Activated naive CD8-positive, alpha-beta T cell (primary cell): ENCODE measurements around the gene HMCN1.

Experiments
- H3K27ac Mint-ChIP-seq: one replicate; pipeline ENCODE4 v1.8.0; 2021; ENCODE audit warnings: mixed read lengths
- H3K27me3 Mint-ChIP-seq: one replicate; pipeline ENCODE4 v1.8.0; 2021; ENCODE audit warnings: mixed read lengths
- H3K36me3 Mint-ChIP-seq: one replicate; pipeline ENCODE4 v1.8.0; 2021; ENCODE audit warnings: mixed read lengths
- H3K4me1 Mint-ChIP-seq: one replicate; pipeline ENCODE4 v1.8.0; 2021; ENCODE audit warnings: low read depth, mixed read lengths
- H3K4me3 Mint-ChIP-seq: one replicate; pipeline ENCODE4 v1.8.0; 2021; ENCODE audit warnings: mild to moderate bottlenecking, mixed read lengths
- H3K9me3 Mint-ChIP-seq: one replicate; pipeline ENCODE4 v1.8.0; 2021; ENCODE audit warnings: low read depth, mixed read lengths

HMCN1 gene

DNA sequence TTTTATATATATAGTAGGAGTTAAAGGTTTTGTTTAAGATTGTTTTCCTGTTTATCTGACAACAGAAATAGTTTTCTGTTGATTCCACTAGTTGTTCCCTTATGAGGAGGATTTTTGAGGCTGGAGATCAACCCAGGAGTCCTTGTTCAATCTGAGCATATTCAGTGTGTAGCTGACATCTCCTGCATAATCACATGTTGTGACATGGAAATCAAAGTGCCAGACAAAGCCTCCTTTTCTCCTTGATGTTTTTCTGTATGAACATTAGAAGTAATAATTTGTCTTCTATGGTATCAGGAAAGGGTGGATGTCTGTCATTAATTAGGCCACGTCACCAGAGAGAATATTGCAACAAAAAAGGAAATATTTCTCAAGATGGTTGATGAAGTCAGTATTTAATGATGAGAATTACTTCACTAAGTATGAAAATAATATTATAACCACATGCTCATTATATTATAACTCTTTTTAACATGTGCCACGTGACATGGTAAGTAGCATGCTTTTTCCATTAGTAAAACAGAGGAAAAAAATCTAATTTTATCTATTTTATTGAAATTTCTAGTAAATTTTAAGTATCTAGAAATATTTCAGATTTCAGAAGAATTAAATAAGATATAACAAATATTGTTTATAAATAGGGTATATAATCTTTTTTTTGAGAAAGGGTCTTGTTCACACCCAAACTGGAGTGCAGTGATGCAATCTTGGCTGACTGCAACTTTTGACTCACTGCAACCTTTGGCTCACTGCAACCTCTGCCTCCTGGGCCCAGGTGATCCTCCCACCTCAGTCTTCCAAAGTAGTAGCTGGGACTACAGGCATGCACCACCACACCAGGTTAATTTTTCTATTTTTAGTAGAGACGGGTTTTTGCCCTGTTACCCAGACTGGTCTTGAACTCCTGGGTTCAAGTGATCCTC, 223.5 kb downstream of the HMCN1 start:
- Mint-ChIP-seq H3K4me3 (no peak overlapping the region), H3K27me3 (peaks cover 8% of the 10 kb centered on the region), H3K27ac (no peak overlapping the region), H3K36me3 (no peaks in the 10 kb centered on the region), H3K4me1 (no peaks in the 10 kb centered on the region), H3K9me3 (no peaks in the 10 kb centered on the region)

DNA sequence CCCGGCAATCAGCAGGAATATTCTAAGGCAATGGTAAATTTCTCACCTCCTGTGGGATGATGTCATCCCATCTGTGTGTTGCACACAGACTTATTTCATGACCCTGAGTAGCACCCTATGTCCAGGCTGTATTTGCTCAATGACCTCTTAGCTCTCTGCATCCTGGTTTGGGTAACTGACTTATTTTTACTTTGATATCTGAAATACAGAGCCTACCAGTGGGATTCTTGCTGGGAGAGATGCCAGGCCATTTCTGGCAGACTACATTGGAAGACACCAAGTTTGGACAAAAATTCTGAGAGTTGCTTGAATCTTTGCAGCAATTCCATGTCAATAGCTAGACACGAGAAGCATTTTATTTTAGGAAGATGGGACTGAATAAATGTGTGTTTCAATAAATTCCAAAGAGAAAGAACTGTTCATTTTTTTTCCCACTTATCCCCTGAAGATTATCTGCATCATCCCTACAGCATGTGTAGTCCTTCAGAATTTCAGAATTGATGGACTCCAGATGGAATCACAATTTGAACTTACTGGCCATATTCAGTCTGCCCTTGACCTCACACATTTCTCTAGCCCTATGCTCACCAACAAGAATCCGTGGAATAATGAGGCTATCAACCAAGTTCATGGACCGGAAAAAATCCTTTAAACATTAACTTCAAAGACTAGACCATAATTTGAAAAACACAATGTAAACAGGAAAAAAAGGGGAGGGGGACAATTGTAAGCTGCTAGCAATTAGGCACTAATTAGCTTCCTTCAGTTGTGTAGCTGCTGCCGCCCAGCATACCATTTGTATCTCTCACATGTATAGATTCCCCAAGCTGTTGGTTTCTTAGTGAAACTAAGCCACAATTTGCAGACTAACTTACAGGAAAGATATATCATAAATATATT, 226.5 kb downstream of the HMCN1 start:
- Mint-ChIP-seq H3K27ac (no peak overlapping the region), H3K4me1 (no peaks in the 10 kb centered on the region), H3K36me3 (no peaks in the 10 kb centered on the region), H3K9me3 (no peaks in the 10 kb centered on the region), H3K4me3 (no peak overlapping the region), H3K27me3 (peaks cover 10% of the 10 kb centered on the region)

DNA sequence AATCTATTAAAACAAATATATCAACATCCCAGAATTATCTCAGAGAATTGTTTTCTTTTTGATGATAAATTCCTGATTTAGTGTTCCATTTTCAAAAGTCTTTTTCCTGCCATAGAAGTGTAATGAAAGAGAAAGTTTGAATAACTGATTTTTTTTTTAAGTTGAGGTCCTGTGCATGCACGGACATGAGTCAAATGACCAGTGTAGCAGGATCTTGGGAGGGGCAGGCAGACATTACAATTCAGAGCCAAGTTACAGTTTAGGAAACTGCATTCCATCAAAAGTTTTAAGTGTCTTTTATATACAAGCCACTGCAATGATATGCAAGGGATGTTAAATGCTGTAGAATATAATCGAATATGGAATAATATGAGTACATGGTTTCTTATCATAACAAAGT, 227.5 kb downstream of the HMCN1 start:
- no peak overlapping the region for H3K4me3 Mint-ChIP-seq
- no peaks in the 10 kb centered on the region for H3K4me1 Mint-ChIP-seq
- H3K36me3 Mint-ChIP-seq, result no peaks in the 10 kb centered on the region
- H3K27me3 Mint-ChIP-seq, result peaks cover 10% of the 10 kb centered on the region
- H3K9me3 Mint-ChIP-seq, result no peaks in the 10 kb centered on the region
- H3K27ac Mint-ChIP-seq, result no peak overlapping the region

DNA sequence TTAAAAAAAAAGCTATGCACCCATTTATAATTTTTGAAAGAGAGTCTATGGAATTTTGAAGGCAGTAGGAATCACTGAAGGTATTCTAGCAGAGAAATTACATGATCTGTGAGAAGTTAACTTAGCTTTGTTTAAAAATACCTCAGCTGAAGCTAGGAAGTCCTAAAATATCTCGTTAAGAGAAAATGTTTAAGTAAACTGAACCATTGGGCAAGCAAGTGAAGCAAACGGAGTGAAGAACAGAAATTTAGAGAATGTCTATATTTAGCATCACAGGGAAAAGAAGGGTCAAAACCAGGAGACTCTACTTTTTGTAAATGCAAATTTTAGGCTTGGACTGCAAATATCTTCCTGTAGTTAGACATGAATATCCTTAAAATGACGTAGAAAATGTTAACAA, 230.8 kb downstream of the HMCN1 start:
- H3K27me3 Mint-ChIP-seq, result peaks cover 12% of the 10 kb centered on the region
- H3K4me3 Mint-ChIP-seq, result no peak overlapping the region
- H3K27ac Mint-ChIP-seq, result no peak overlapping the region
- H3K9me3 Mint-ChIP-seq, result no peaks in the 10 kb centered on the region
- H3K36me3 Mint-ChIP-seq, result no peaks in the 10 kb centered on the region
- H3K4me1 Mint-ChIP-seq, result no peaks in the 10 kb centered on the region

DNA sequence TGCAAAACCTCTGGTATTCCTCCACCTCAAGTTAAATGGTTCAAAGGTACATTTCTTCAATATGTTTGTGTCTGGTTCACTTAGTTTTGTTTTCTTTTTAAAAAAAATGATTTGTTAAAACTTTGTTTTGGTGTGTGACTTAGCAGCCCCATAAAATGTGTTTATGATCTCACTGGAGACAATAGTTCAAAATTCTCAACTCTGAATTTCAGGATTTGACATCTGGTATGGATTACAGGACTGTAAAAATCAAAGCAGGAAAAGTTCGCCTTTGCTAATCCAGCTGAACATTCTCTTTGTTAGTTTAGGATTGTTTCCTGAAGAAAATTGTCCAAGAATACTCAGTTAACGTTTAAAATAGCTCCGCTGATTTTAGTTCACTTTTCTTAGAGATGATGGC, 231.7 kb downstream of the HMCN1 start:
- Mint-ChIP-seq H3K27me3 (peaks cover 10% of the 10 kb centered on the region), H3K4me3 (no peak overlapping the region), H3K4me1 (no peaks in the 10 kb centered on the region)

DNA sequence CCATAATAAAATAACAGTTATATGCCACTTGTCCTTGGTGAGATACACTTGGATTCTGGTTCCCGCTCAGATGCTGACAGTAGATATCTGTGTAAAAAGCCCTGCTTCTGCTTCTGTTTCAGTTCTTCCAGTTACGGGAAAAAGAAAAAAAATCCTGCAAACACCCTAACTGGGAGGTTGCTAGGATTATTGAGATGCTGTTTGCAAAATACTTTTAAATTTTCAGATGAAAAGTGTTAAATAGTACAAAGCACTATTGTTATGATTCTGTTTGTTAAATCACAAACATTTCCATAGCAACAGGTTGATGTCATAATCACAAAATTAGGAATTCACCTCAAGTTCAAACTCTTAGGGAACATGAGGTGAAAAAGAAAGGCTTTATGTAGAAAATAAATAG, 232.3 kb downstream of the HMCN1 start:
- peaks cover 10% of the 10 kb centered on the region for H3K27me3 Mint-ChIP-seq

More for the DNA sequence above, 231.7 kb downstream of the HMCN1 start:
- H3K27ac Mint-ChIP-seq, result no peak overlapping the region
- H3K36me3 Mint-ChIP-seq, result no peaks in the 10 kb centered on the region
- no peaks in the 10 kb centered on the region for H3K9me3 Mint-ChIP-seq

DNA sequence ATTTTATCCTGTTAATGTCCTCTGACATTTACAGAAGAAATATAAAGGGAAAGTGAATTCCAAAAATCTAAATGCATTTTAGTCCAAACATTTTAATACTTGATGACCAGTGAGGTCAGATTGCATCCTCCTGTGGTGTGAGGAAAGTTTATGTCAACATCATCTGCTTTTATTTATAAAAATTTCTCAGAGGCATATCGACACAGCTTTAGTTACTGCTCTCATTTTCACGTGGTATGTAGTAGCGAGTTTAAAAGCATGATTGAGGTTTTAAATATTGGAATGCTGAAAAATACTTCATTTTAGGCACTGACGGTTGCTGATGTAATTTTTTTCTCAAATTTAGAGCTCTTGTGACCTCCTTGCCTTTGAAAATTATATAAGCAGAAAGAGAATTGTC, 234.8 kb downstream of the HMCN1 start:
- H3K4me3 Mint-ChIP-seq, result no peak overlapping the region
- H3K27ac Mint-ChIP-seq, result no peak overlapping the region
- peaks cover 4% of the 10 kb centered on the region for H3K27me3 Mint-ChIP-seq
- no peaks in the 10 kb centered on the region for H3K9me3 Mint-ChIP-seq
- H3K4me1 Mint-ChIP-seq, result no peaks in the 10 kb centered on the region
- no peaks in the 10 kb centered on the region for H3K36me3 Mint-ChIP-seq

More for the DNA sequence above, 232.3 kb downstream of the HMCN1 start:
- Mint-ChIP-seq H3K27ac (no peak overlapping the region), H3K36me3 (no peaks in the 10 kb centered on the region), H3K4me1 (no peaks in the 10 kb centered on the region), H3K4me3 (no peak overlapping the region), H3K9me3 (no peaks in the 10 kb centered on the region)

DNA sequence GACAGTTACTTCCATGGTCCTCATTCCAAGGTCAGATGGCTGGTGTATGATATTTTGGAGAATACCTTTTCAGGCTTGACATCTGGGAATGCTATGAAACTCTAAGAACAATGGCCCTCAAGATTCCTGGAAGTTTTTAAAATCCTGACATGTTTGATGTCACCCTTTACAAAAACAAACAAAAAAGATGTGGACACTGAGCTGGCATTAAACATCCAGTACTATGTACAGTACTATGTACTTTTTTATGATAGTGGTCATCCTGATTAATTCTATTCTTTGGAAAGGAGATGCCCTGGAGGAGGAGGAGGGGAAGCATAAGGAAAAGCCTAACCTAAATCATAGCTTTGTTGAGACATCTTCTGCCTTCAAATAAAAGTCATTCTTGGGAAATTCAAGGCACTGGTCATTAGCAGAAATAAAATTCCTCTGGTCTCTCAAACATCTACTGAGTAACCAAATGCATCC, 235.4 kb downstream of the HMCN1 start:
- Mint-ChIP-seq H3K9me3 (no peaks in the 10 kb centered on the region), H3K4me1 (no peaks in the 10 kb centered on the region), H3K4me3 (no peak overlapping the region), H3K36me3 (no peaks in the 10 kb centered on the region), H3K27ac (no peak overlapping the region), H3K27me3 (peaks cover 2% of the 10 kb centered on the region)

DNA sequence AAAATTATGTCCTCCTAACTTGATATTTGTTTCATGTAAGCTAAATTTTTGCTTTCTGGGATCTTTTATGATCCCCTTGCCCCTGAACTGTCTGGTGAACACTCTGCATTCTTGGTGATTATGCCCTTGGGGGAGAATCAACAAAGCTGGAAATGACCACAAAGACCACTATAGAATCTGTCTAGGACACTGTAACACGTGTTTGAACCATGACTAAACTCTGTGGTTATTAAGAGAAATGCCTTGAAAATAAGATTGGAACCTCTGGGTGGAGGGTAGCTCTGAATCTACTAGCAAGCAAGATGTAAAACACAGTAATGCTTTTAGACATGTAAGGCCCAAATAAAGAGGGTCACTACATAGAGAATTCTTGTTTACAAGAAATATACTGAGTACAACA, 237.5 kb downstream of the HMCN1 start:
- Mint-ChIP-seq H3K4me3 (no peak overlapping the region), H3K4me1 (no peaks in the 10 kb centered on the region), H3K36me3 (no peaks in the 10 kb centered on the region), H3K9me3 (no peaks in the 10 kb centered on the region), H3K27ac (no peak overlapping the region), H3K27me3 (peaks cover 2% of the 10 kb centered on the region)

DNA sequence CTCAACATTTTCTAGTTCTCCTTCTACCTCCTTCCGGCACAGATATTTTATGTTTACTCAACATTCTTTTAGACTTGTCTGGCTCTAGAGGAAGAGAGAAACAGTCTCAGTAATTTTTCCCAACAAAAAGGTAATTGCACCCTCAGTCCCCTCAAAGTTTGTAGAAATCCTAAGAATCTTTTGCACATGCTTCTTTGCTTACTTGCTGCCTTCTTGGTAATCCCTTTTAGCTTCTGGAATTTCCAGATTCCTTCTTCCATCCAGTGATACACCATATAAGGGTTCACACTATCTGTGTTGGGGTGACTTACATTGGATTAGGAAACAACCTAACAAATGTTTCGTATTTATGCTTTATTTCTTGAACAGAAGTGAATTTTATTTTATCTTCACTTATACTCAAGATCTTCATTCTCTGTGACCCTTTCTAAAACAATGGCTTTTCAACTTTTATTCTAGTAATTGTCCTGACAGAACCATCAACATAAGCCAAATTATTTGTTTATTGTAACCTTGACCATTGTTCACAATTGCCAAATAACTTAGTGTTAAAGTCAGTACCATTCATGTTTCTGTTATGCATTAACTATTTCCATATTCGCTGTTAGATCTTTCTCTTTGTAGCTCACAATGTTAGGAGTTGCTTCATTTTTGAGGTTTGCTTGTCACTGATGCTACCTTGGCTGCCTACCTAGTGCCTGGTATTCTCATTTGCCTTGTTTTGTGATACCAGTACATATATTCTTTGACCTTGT, 238.1 kb downstream of the HMCN1 start:
- H3K27me3 Mint-ChIP-seq, result peaks cover 2% of the 10 kb centered on the region

DNA sequence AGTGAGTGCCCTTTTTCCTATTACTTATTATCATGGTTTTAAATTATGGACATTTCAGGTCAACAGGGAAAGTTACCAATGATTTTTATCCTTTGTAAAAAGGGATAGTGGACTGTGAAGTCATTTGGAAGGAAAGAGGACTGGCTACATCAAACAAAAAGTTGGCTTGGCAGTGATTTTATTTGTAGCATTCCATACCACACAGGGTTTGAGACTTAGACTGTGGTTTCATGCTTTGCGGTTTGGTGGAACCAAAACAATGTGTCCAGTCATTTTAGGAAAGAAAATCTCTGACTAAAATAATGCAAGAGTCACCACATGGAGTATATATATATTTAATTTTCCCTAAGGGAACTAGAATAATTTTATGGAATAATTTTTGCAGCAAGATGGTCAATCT, 239.5 kb downstream of the HMCN1 start:
- Mint-ChIP-seq H3K4me3 (no peak overlapping the region), H3K9me3 (no peaks in the 10 kb centered on the region), H3K27ac (no peak overlapping the region), H3K36me3 (no peaks in the 10 kb centered on the region), H3K4me1 (no peaks in the 10 kb centered on the region), H3K27me3 (peaks cover 2% of the 10 kb centered on the region)

More for the DNA sequence above, 238.1 kb downstream of the HMCN1 start:
- Mint-ChIP-seq H3K4me3 (no peak overlapping the region), H3K4me1 (no peaks in the 10 kb centered on the region), H3K27ac (no peak overlapping the region), H3K9me3 (no peaks in the 10 kb centered on the region), H3K36me3 (no peaks in the 10 kb centered on the region)

DNA sequence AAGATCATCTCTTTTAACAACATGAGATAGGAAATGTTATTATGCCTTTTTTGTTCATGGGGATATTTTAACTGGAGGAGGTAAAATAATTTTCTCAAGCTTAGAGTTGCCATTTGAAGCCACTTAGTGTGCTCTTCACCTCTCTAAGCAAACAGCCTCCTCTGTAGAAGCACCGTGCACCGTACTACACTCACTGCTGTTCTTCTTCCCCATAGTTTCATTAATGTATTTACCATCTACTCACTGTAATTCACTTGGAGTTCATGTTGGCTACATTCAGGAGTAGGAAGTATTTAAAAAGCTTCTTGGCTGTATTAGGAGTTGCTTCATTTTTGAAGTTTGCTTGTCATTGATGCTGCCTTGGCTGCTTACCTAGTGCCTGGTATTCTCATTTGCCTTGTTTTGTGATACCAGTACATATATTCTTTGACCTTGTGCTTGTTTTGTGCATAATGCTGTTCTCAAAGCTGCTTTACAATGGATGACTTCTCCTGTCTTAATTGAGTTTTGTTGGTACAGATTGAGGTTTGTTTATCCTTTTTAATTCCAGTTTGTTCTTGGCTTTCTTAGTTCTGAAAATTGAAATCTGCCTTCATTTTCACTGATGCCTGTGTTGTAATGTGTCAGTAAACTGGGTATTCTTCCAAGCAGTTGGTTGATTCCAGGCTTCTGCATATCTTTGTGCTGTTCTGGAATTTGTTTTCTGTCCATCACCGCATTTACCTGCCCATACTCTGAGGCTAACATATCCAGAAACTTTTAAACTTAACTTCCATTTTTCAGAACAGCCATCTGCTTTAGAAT, 240.4 kb downstream of the HMCN1 start:
- Mint-ChIP-seq H3K27ac (no peak overlapping the region), H3K27me3 (no peaks in the 10 kb centered on the region), H3K9me3 (no peaks in the 10 kb centered on the region), H3K4me3 (no peak overlapping the region), H3K36me3 (no peaks in the 10 kb centered on the region), H3K4me1 (no peaks in the 10 kb centered on the region)

DNA sequence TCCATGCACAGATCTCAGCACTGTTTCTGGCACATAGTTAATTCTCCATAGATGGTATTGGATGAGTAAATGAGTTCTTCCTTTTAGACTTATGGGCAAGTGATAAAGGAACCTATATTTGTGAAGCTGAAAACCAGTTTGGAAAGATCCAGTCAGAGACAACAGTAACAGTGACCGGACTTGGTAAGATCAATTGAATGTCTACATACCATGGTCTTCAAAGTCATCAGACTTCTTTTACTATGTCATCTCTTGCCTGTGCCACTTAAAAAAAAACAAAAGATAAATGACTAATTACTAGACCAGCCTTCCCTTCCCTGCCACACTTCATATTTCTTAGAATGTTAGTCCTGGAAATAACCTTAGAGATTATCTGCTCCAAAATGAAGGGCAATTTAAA, 246.7 kb downstream of the HMCN1 start:
- Mint-ChIP-seq H3K4me1 (no peaks in the 10 kb centered on the region), H3K27me3 (peaks cover 3% of the 10 kb centered on the region), H3K36me3 (no peaks in the 10 kb centered on the region), H3K4me3 (no peak overlapping the region), H3K27ac (no peak overlapping the region), H3K9me3 (no peaks in the 10 kb centered on the region)
